GM13976 (cell line): ENCODE measurements around the gene ASAP2.

Experiments
- DNase-seq: peaks from one replicate; pipeline ENCODE4 v3.0.0; 2012; ENCODE audit warnings: low spot score
- in situ Hi-C: fragments of 300-500 bp; cut with MboI; formaldehyde crosslinking; loops from one replicate; pipeline ENCODE4 v1.12.0; 2022; ENCODE audit warnings: low sequenced_read_pairs, mixed read lengths, inconsistent platforms; ENCODE audit not compliant: unreplicated experiment
- TF ChIP-seq, protein P1 (sequence below): IDR thresholded peaks from 2 replicates; pipeline ENCODE4 v1.5.1; 2012; ENCODE audit warnings: borderline replicate concordance, mild to moderate bottlenecking; ENCODE audit not compliant: insufficient read depth; ENCODE audit errors: extremely low read depth, missing control alignments, control extremely low read depth

ASAP2 gene

GRCh38 chr2:9236045-9236344, 29.4 kb downstream of the ASAP2 start:
- TF ChIP-seq, protein P1, sequence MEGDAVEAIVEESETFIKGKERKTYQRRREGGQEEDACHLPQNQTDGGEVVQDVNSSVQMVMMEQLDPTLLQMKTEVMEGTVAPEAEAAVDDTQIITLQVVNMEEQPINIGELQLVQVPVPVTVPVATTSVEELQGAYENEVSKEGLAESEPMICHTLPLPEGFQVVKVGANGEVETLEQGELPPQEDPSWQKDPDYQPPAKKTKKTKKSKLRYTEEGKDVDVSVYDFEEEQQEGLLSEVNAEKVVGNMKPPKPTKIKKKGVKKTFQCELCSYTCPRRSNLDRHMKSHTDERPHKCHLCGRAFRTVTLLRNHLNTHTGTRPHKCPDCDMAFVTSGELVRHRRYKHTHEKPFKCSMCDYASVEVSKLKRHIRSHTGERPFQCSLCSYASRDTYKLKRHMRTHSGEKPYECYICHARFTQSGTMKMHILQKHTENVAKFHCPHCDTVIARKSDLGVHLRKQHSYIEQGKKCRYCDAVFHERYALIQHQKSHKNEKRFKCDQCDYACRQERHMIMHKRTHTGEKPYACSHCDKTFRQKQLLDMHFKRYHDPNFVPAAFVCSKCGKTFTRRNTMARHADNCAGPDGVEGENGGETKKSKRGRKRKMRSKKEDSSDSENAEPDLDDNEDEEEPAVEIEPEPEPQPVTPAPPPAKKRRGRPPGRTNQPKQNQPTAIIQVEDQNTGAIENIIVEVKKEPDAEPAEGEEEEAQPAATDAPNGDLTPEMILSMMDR: no peak
- no peak for DNase-seq
- in situ Hi-C loops: no loop called here

DNA sequence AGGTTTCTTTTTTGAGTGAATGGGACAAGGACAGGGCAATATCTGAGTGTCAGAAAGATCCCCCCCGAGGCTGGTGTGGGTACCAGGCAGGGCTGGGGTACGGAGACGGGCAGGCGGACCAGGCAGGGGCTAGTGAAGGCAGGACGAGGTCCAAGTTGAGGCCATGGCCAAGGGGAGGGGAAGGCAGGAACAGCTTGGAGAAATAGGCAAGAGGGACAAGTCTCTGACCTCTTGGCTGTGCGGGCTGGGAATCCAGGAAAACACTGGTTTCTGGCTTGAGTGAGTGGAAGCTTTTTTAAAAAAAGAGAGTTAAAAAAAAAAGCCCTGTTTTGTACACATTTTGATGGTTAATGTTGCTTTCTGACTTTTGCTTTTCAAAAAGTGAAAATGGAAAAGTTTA, 30.3 kb downstream of the ASAP2 start:
- in situ Hi-C loops: no loop called here
- DNase-seq: no peak
- TF ChIP-seq, protein P1: no peak

DNA sequence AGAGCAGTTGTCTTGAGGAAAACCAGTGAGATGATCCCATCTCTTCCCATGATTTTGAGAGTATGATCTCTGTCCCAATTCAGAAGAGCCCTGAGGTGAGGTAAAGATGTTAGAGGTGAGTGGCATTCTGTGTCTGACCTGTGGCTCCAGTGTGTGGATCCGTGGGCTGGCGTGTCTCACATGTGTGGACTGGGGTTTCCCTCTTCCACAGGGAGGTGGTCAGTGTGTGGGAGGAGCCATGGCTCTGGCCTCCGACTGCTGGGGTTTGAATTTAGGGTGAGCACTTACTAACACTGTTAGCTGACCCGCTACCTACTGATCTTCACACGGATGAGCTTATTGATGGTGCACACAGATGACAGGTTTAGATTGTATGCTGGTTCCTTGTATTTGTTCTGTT, 31.2 kb downstream of the ASAP2 start:
- in situ Hi-C loops: no loop called here
- no peak for DNase-seq
- TF ChIP-seq, protein P1: no peak

GRCh38 chr2:9238591-9239326, 32.1 kb downstream of the ASAP2 start:
- TF ChIP-seq, protein P1: no peak
- in situ Hi-C loops: no loop called here
- DNase-seq: no peak

DNA sequence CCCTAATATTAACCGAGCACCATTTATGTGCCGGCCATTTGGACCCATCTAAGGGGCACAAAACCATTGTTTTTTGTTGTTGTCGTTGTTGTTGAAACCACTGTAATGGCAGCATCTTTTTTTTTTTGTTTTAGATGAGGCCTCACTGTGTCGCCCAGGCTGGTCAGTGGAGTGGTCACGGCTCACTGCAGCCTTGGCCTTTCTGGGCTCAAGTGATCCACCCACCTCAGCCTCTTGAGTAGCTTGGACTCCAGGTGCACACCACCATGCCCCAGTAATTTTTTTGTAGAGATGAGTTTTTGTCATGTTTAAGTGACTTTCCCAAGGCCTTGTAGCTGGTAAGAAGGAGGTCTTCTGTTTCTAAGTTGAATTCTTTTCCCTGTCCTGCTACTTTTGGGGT, 33.0 kb downstream of the ASAP2 start:
- in situ Hi-C loops: no loop called here
- TF ChIP-seq, protein P1: no peak
- DNase-seq: no peak

- no peak for DNase-seq
- in situ Hi-C loops: no loop called here
- TF ChIP-seq, protein P1: no peak
These were observed 34.1 kb downstream of the ASAP2 start for GRCh38 chr2:9240745-9241144.

GRCh38 chr2:9241233-9241632, 34.6 kb downstream of the ASAP2 start:
- in situ Hi-C loops: no loop called here
- TF ChIP-seq, protein P1: no peak
- DNase-seq: no peak
